ENCODE data around the gene BLOC1S2.

DNA sequence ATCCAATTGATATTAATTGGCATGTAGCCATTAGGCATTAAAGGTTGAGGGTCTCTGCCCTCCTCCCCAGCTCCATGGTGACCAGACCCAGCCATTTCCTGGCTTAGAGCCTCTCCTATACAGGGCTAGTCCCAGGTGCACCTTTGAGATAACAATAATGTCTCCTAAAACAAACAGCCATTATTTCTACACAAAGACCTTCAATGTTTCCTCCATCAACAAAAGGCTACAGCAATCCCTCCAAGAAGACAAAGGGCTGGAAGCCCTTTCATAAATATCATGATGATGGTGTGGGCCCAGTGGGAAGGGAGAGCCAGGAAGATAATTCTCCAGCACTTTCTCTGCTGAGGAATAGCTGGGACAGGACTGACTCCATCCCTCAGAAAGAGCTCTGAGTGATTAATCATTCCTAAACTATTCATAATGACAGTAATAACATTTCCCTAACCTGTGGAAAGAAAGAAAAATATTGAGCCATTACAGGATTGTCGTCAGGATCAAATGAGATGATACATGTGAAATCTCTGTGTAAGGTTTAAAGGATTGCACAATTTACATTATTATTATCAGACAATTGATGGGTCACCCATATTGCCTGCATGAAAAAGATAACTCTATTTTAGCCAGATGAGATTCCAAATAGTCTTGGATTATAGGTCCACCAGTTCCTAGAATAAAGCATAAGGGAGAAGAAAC, 33.4 kb upstream of the BLOC1S2 start:
- TF ChIP-seq, protein P1, sequence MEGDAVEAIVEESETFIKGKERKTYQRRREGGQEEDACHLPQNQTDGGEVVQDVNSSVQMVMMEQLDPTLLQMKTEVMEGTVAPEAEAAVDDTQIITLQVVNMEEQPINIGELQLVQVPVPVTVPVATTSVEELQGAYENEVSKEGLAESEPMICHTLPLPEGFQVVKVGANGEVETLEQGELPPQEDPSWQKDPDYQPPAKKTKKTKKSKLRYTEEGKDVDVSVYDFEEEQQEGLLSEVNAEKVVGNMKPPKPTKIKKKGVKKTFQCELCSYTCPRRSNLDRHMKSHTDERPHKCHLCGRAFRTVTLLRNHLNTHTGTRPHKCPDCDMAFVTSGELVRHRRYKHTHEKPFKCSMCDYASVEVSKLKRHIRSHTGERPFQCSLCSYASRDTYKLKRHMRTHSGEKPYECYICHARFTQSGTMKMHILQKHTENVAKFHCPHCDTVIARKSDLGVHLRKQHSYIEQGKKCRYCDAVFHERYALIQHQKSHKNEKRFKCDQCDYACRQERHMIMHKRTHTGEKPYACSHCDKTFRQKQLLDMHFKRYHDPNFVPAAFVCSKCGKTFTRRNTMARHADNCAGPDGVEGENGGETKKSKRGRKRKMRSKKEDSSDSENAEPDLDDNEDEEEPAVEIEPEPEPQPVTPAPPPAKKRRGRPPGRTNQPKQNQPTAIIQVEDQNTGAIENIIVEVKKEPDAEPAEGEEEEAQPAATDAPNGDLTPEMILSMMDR (conservative IDR thresholded peaks at IDR 0.05 in 1 of 2, IDR thresholded peaks at IDR 0.05 in 1 of 2; ENCODE audit: low read depth in 1 of 2, low read length in 2 of 2): no peak
- TF ChIP-seq EZH2 (IDR thresholded peaks at IDR 0.05; ENCODE audit: low read length, missing control alignments): no peak

All from fibroblast of lung (primary cell).